HG02798 (cell line): ENCODE data around the gene DIP2C.
"Not testable (repeated sequence)": the region's sequence is repeated elsewhere in the genome, so short reads cannot be mapped to it uniquely, and the experiment has no call there.

Source experiments
- ATAC-seq: cut with Tn5 transposase; IDR thresholded peaks from one replicate; pipeline ENCODE4 v1.9.1; 2021; ENCODE audit warnings: mild to moderate bottlenecking; ENCODE audit not compliant: unreplicated experiment, poor library complexity

Gene DIP2C

DNA sequence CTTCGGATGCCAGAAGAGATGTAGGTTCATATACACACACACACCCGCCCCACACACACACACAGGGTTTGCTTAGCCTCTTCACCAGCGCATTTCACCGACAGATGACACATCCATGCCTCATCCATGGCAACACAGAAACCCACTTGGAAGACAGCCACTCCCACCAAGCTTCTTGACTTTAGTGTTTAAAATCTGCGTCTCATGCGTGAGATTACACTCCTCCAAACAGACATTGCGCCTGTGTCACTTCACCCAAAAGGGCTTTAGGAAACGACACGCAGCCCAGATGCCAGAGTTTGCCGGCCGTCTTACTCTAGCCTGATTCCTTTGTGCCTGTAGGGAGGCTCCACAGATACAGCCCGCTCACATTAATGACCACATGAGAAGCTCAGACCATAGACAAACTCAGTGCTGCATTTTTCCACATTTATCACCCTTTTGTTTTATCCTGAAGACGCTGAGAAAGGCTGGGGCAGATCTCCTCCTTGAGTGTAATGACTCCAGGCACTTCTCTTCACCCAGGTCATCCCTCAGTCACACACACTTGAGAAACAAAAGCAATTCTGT, 73.8 kb downstream of the DIP2C start:
- ATAC-seq = no peak

DNA sequence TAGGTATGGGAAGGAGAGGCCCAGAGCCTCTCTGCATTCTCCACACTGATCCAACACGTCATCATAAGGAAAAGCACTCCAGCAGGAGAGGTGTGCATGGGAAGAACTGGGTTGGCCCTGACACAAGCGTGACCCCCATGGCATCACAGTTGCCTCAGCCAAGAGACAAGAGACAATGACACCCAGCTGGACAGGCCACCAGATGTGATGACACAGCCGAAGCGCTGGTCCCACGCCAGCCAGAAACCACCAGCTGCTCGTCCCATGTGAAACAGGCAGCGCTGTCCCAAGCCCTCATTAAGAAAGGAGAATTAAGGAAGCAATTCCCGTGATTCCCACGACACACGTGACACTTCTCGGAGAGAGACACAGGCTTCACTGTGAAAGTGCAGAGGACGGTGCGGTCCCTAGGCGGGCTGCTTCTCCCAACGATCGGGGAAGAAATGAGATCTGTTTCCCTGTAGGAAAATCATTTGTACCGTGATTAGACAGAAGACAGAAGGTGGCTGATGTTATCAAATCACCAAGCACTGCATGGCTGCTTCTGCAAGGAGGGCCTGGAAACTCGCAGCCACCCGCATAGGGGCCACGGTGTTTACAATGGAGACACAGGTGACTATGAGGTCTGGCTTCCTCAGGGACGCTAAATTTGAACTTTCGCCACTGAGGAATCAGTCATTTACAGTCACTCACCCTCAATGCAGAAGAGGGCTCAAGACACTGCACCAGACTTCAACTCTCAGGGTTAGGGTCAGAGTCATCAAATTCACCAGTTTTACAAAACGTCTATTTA, 74.5 kb downstream of the DIP2C start:
- no peak for ATAC-seq

DNA sequence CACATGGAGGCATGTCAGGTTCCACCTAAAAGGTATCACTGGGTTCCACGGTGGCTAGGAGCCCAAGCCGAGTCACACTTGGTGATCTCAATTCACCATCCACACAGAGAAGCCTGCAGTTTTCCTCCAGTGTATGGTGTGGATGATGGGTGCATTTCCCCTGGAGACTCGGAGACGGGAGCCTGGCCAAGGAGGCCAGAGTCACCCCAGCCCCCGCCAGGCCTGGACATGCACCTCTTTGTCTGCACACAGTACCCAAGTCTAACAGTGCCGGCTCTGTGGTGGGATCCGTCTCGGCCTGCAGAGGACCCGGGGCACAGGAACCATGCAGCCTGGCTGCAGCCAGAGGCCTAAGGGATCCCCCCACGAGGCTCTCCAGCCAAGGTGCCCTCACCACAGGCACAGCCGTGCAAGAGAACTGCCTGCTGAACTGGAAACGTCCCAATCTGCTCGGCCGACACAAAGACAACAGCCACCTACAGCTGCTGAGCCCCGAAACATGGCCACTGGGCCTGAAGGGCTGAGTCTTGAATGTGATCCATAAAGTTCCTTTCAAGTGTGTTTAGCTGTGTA, 75.2 kb downstream of the DIP2C start:
- ATAC-seq = no peak

GRCh38 chr10:613271-614138, 76.0 kb downstream of the DIP2C start:
- ATAC-seq = no peak

DNA sequence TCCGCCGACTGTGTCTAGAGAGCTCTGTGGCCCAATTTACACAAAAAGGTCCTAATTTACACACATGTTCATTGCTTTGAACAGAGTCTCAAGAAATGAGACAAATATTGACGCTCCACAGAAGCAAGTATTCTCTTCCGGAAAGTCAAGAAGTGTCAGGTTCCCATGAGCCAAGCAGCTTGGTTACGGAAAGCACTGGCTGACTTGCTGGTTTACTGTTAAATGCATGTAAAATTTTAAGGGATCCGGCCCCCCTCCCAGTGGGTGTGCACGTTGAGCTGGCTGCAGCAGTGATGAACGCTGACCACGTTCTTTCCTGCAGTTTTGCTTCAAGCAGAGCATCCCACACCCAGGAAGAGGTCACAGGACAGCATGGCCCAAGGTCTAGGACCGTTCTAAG, 76.8 kb downstream of the DIP2C start:
- no peak for ATAC-seq

DNA sequence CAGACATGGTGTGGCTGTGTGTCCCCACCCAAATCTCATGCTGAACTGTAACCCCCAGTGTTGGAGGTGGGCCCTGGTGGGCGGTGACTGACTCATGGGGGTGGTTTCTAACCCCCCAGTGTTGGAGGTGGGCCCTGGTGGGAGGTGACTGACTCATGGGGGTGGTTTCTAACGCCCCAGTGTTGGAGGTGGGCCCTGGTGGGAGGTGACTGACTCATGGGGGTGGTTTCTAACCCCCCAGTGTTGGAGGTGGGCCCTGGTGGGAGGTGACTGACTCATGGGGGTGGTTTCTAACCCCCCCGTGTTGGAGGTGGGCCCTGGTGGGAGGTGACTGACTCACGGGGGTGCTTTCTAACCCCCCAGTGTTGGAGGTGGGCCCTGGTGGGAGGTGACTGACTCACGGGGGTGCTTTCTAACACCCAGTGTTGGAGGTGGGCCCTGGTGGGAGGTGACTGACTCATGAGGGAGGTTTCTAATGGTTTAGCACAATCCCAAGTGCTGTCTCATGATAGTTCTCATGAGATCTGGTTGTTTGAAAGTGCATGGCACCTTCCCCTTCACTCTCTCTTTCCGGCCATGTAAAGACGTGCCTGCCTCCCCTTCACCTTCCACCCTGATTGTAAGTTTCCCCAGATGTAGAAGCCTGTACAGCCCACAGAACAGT, 78.7 kb downstream of the DIP2C start:
- not testable (repeated sequence) for ATAC-seq

DNA sequence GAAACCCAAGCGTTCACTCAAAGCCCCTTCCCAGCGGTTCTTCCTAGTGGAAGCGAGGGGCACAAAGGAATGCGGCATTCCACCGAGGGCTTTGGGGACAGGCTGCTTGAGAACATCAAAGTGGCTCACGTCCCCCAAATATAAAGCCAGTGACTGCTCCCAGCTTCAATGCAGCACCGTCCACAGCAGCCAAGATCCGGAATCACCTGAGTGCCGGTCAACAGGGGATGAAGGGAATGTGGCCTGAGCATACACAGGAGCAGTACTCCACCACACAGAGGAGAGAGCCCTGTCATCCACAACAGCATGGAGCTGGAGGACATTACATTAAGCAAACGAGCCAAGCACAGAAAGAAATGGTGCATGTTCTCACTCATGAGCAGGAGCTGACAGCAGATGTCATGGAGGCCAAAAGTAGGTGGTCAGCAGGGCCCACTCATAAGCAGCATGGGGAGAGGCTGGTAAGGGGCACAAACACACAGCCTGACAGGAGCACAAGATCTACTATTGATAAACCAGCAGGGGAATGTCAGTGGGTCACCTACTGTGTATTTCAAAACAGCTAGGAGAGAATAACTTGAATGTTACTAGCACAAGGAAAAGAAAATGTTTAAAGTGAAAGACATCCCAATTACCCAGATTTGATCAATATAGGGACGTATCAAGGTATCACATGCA, 79.5 kb downstream of the DIP2C start:
- ATAC-seq = no peak

DNA sequence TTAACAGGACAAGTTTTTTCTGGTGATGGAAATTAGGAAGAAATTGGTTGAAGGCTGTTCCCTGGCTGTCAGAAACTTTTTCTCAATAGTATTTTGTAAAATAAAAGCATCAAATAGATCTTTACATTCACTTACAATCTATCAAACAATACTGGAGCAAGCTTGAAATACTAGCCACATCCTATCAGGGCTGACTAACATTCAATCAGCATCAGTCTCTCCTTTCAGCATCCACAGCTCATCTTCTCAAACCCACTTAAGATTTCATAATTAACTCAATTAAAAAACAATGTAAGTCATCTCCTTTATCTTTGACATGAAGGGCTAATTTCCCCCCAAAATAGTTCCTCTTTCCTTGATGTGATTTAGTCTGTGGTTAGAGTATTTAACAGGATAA, 80.2 kb downstream of the DIP2C start:
- ATAC-seq = no peak

GRCh38 chr10:608331-609261, 80.9 kb downstream of the DIP2C start:
- no peak for ATAC-seq

GRCh38 chr10:607545-608185, 81.8 kb downstream of the DIP2C start:
- no peak for ATAC-seq

GRCh38 chr10:606762-607544, 82.5 kb downstream of the DIP2C start:
- ATAC-seq = no peak

GRCh38 chr10:605632-606325, 83.7 kb downstream of the DIP2C start:
- ATAC-seq = no peak

- no peak for ATAC-seq
Observed at GRCh38 chr10:604716-605631, 84.5 kb downstream of the DIP2C start.

- no peak for ATAC-seq
Observed at GRCh38 chr10:603745-604144, 85.7 kb downstream of the DIP2C start.

GRCh38 chr10:602391-603005, 87.0 kb downstream of the DIP2C start:
- no peak for ATAC-seq

DNA sequence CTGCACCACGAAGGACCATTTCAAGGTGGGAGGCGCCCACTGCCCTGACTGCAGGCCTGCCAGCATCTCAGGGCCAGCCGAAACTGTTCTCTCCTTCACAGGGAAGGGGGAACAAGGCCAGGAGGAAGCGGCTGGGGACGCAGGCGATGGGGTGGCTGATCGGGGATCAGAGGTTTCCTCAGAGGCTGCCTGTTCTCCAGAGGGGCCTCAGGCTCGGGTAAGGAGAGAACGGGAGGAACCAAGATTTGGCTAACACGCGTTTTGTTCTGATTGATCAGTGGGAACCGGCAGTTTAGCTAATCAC, 87.9 kb downstream of the DIP2C start:
- no peak for ATAC-seq
